Neutrophil (primary cell): ENCODE results near the gene NRXN2.

ENCODE experiments used
- H3K27ac ChIP-seq: fragments of 200-600 bp; sonication (generic); 2 replicates; pipeline ENCODE4 v1.5.1; 2016; ENCODE audit warnings: mild to moderate bottlenecking, moderate library complexity
- H3K27me3 ChIP-seq: fragments of 200-600 bp; sonication (generic); 2 replicates; pipeline ENCODE4 v1.6.0; 2016; ENCODE audit warnings: mild to moderate bottlenecking
- H3K36me3 ChIP-seq: fragments of 200-600 bp; sonication (generic); 2 replicates; pipeline ENCODE4 v1.5.1; 2017
- H3K4me1 ChIP-seq, 2 experiments: fragments of 200-600 bp in 1 of 2; sonication (generic) in 1 of 2; 1 replicate in 1 of 2; 2 replicates in 1 of 2; pipeline versions ENCODE4 v1.5.1 to v1.6.1; 2013 to 2016; ENCODE audit warnings: low read depth in 1 of 2, low read length in 1 of 2, mild to moderate bottlenecking in 1 of 2, moderate library complexity in 1 of 2; ENCODE audit not compliant: control insufficient read depth in 1 of 2, insufficient read depth in 1 of 2
- H3K4me3 ChIP-seq, 2 experiments: fragments of 200-600 bp in 1 of 2; sonication (generic) in 1 of 2; 1 replicate in 1 of 2; 2 replicates in 1 of 2; pipeline ENCODE4 v1.5.1; 2013 to 2016; ENCODE audit warnings: low read depth in 1 of 2, low read length in 1 of 2, mild to moderate bottlenecking in 1 of 2, moderate library complexity in 1 of 2
- H3K9me3 ChIP-seq: fragments of 200-600 bp; sonication (generic); 2 replicates; pipeline ENCODE4 v1.5.1; 2016
- CTCF ChIP-seq: fragments of 200-600 bp; sonication (generic); IDR thresholded peaks from 2 replicates; pipeline ENCODE4 v1.5.1; 2016; ENCODE audit warnings: antibody characterized with exemption

Gene NRXN2

DNA sequence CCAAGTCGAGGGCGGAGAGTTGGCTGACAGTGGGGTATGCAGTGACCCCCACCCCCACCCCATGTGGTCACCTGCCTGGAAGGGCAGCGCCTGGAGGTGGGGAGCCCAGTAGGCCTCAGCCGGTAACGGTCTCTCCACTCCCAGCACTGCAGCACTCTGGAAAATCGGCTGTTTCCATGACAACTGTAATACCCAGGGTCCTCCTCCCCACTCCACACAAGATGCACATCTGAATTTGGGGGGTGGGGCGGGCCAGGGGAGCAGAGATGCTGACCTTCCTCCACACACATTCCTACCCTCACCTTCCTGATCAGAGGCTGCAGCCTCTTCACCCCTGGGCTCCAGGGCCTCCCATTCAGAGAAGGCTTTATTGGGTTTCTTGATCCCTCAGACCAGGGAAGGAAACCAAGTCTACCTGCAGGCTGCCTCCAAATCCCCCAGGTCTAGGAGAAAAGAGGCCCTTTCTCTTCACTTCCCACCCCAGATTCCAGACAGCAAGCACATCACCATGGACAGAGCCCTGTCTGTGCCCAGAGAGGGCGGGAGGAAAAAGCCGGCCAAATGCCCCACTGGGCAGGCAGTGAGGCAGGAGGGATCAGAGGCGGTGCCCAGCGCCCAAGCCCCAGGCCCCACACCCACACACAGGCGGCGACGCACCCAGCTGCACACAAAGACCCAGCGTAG, 85.5 kb downstream of the NRXN2 start:
- H3K4me1 ChIP-seq = no peaks in the 10 kb centered on the region

GRCh38 chr11:64633555-64634159, 89.3 kb downstream of the NRXN2 start:
- no peak overlapping the region for H3K4me3 ChIP-seq
- TF ChIP-seq CTCF = no peak
- no peak overlapping the region for H3K27ac ChIP-seq
- peaks cover 14% of the 10 kb centered on the region for H3K27me3 ChIP-seq
- no peaks in the 10 kb centered on the region for H3K9me3 ChIP-seq
- no peaks in the 10 kb centered on the region for H3K36me3 ChIP-seq
- no peaks in the 10 kb centered on the region for H3K4me1 ChIP-seq

More for the DNA sequence above, 85.5 kb downstream of the NRXN2 start:
- no peaks in the 10 kb centered on the region for H3K9me3 ChIP-seq
- TF ChIP-seq CTCF = no peak
- H3K4me3 ChIP-seq = no peak overlapping the region
- peaks cover 53% of the 10 kb centered on the region for H3K27me3 ChIP-seq
- no peak overlapping the region for H3K27ac ChIP-seq
- no peaks in the 10 kb centered on the region for H3K36me3 ChIP-seq

DNA sequence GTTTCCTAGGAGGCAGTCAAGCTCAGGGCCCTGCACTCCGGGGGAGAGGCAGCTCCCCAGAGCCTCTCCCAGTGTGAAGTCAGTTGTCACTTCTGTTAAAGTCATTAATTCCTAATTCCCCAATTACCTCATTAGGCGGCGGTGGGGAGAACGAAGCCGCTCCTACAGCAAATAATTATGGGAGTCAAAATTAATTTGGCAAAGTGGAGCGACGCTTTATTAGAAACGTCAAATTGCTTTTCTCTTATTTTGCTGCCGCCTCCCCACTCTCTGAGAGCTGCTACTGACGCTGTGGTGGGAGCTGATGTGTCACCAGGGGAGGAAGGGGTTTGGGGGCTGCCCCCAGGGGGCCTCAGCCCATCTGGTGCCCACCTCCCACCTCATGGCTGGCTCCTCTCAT, 90.3 kb downstream of the NRXN2 start:
- TF ChIP-seq CTCF = no peak
- no peak overlapping the region for H3K4me3 ChIP-seq
- peaks cover 4% of the 10 kb centered on the region for H3K27me3 ChIP-seq
- no peaks in the 10 kb centered on the region for H3K9me3 ChIP-seq
- no peaks in the 10 kb centered on the region for H3K36me3 ChIP-seq
- no peak overlapping the region for H3K27ac ChIP-seq
- no peaks in the 10 kb centered on the region for H3K4me1 ChIP-seq

DNA sequence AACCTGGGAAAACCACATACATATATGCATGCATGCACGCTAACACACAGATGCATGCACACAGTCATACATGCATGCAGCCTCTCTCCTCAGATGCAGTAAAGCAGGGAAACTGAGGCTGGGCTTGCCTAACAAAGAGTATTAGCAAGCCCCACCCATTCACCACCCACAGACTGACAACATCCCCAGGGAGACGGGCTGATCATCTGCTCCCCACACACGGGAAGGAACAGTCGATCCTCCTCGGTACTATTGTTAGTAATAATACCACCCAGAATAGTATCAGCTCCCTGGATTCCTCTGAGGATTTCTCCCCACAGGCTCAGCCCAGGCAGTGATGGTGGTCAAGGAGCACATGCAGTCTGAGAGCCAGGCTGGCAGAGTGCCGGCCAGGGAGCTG, 90.8 kb downstream of the NRXN2 start:
- Histone ChIP-seq H3K27ac (no peak overlapping the region), H3K4me1 (no peaks in the 10 kb centered on the region), H3K27me3 (peaks cover under 1% of the 10 kb centered on the region), H3K4me3 (no peak overlapping the region), H3K9me3 (no peaks in the 10 kb centered on the region), H3K36me3 (no peaks in the 10 kb centered on the region)
- TF ChIP-seq CTCF = no peak

DNA sequence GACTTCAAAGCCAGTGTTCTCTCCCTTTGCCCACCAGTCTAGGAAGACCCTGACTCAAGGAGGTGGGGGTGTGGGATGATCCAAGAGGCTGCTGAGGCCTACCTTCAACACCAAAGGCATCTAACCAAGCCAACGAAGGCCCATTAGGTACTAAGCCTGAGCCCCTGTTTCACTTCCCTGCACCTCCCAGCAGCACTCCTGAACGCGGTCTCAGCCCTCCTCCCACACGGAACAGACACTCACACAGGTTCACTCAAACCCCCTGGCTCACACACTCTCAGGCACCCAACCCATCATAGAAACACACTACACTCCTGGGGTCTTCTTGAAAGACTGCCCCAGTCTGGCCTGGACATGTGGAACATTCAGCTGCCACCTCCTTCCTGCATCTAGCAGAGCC, 91.3 kb downstream of the NRXN2 start:
- Histone ChIP-seq H3K9me3 (no peaks in the 10 kb centered on the region), H3K4me3 (no peak overlapping the region), H3K36me3 (no peaks in the 10 kb centered on the region), H3K27ac (no peak overlapping the region), H3K4me1 (no peaks in the 10 kb centered on the region), H3K27me3 (no peaks in the 10 kb centered on the region)
- no peak for TF ChIP-seq CTCF
